H1 (cell line): ENCODE results near the gene NEDD9. TPM values are rescaled to one million over a fixed set of nuclear protein-coding genes. Genes with fewer than 3 reads are reported as not detected.

Experiments used
- CTCF ChIA-PET: fragments of 300-600 bp; sonication (Branson Sonifier 250); formaldehyde crosslinking; loops from one replicate; lab custom pipeline; 2021; ENCODE audit not compliant: partially characterized antibody; lab: Charles Lee
- POLR2A ChIA-PET: fragments of 300-600 bp; sonication (Branson Sonifier 250); formaldehyde crosslinking; loops from one replicate; lab custom pipeline; 2021; ENCODE audit warnings: inconsistent platforms; ENCODE audit not compliant: partially characterized antibody; lab: Charles Lee
- DNase-seq, 2 experiments: peaks; one replicate each; pipeline versions ENCODE4 v3.0.0 to v3.0.0-alpha.2; 2010 to 2022; ENCODE audit warnings: low spot score in 2 of 2, low read depth in 1 of 2, mixed read lengths in 1 of 2
- FAIRE-seq: peaks from 2 replicates; lab custom pipeline; 2011; peaks lifted over from hg19 to GRCh38; lab: Jason Lieb, UNC
- H2AFZ ChIP-seq: 2 replicates; pipeline ENCODE4 v1.8.1; 2012; ENCODE audit warnings: low read length, inconsistent platforms
- H2AK5ac ChIP-seq: 2 replicates; pipeline ENCODE4 v1.6.1; 2013; ENCODE audit warnings: low read depth, low read length
- H2BK120ac ChIP-seq: replicated peaks from 2 replicates; pipeline ENCODE3; 2013; ENCODE audit warnings: low read depth, low read length, inconsistent platforms
- H2BK12ac ChIP-seq: 2 replicates; pipeline ENCODE4 v1.6.1; 2013; ENCODE audit warnings: low read depth, low read length
- H2BK15ac ChIP-seq: 2 replicates; pipeline ENCODE4 v1.6.1; 2013; ENCODE audit warnings: low read length
- H2BK20ac ChIP-seq: 2 replicates; pipeline ENCODE4 v1.6.1; 2013; ENCODE audit warnings: low read length
- H2BK5ac ChIP-seq: 2 replicates; pipeline ENCODE4 v1.6.1; 2013; ENCODE audit warnings: low read depth, low read length
- H3K14ac ChIP-seq: 2 replicates; pipeline ENCODE4 v1.6.1; 2013; ENCODE audit warnings: inconsistent platforms; ENCODE audit not compliant: insufficient read length
- H3K18ac ChIP-seq: 2 replicates; pipeline ENCODE4 v1.6.1; 2013; ENCODE audit warnings: low read length; ENCODE audit errors: extremely low read depth
- H3K23ac ChIP-seq: 2 replicates; pipeline ENCODE4 v1.6.1; 2013; ENCODE audit warnings: inconsistent platforms; ENCODE audit not compliant: insufficient read length
- H3K23me2 ChIP-seq: 2 replicates; pipeline ENCODE4 v1.6.1; 2013; ENCODE audit warnings: low read depth, low read length
- H3K27ac ChIP-seq: 2 replicates; pipeline ENCODE4 v1.6.1; 2011; ENCODE audit warnings: low read depth, low read length, inconsistent platforms
- H3K27me3 ChIP-seq, 4 experiments: replicated peaks in 1 of 4; 1 replicate in 1 of 4; 2 replicates in 3 of 4; pipeline versions ENCODE4 v1.6.1 to v1.8.1; 2011 to 2013; ENCODE audit warnings: low read length in 3 of 4, mild to moderate bottlenecking in 3 of 4, inconsistent platforms in 2 of 4, mixed read lengths in 2 of 4, moderate library complexity in 1 of 4; ENCODE audit not compliant: control insufficient read depth in 3 of 4, insufficient read depth in 3 of 4; ENCODE audit errors: extremely low read depth in 1 of 4
- H3K36me3 ChIP-seq, 4 experiments: 2 replicates each; pipeline versions ENCODE4 v1.6.1 to v1.8.1; 2011 to 2013; ENCODE audit warnings: mild to moderate bottlenecking in 4 of 4, low read length in 3 of 4, moderate library complexity in 2 of 4, control low read depth in 1 of 4, inconsistent platforms in 1 of 4; ENCODE audit not compliant: insufficient read depth in 4 of 4, control insufficient read depth in 2 of 4
- H3K4ac ChIP-seq: replicated peaks from 2 replicates; pipeline ENCODE3; 2013; ENCODE audit warnings: low read length, low read depth, mixed read lengths, inconsistent platforms; ENCODE audit not compliant: insufficient read length
- H3K4me1 ChIP-seq, 4 experiments: replicated peaks in 1 of 4; 1 replicate in 1 of 4; 2 replicates in 3 of 4; pipeline versions ENCODE4 v1.6.1 to v1.8.1; 2011 to 2013; ENCODE audit warnings: low read length in 3 of 4, inconsistent platforms in 2 of 4, mixed read lengths in 1 of 4; ENCODE audit not compliant: insufficient read depth in 4 of 4, control insufficient read depth in 3 of 4
- H3K4me2 ChIP-seq, 2 experiments: 2 replicates each; pipeline versions ENCODE4 v1.6.1 to v1.8.1; 2011 to 2013; ENCODE audit warnings: low read depth in 2 of 2, low read length in 2 of 2, control low read depth in 1 of 2, inconsistent platforms in 1 of 2, mild to moderate bottlenecking in 1 of 2; ENCODE audit not compliant: insufficient read depth in 1 of 2
- H3K4me3 ChIP-seq, 4 experiments: fragments of 200-600, 300-600 bp in 1 of 4; sonication (generic), shearing (Covaris generic), sonication (Bioruptor Twin) in 1 of 4; 2 replicates each; pipeline versions ENCODE4 v1.5.1 to v1.8.1; 2011 to 2016; ENCODE audit warnings: low read length in 4 of 4, low read depth in 3 of 4, control low read depth in 2 of 4, inconsistent platforms in 2 of 4, mild to moderate bottlenecking in 2 of 4, mixed read lengths in 1 of 4, moderate library complexity in 1 of 4; ENCODE audit not compliant: insufficient read depth in 2 of 4; ENCODE audit errors: extremely low read depth in 1 of 4
- H3K56ac ChIP-seq: replicated peaks from 2 replicates; pipeline ENCODE3; 2013; ENCODE audit warnings: low read depth, mild to moderate bottlenecking, mixed read lengths, low read length, inconsistent platforms; ENCODE audit not compliant: insufficient read length
- H3K79me1 ChIP-seq: 2 replicates; pipeline ENCODE4 v1.6.1; 2013; ENCODE audit warnings: low read depth, low read length, control low read depth
- H3K79me2 ChIP-seq, 2 experiments: 2 replicates each; pipeline versions ENCODE4 v1.6.1 to v1.8.1; 2012 to 2013; ENCODE audit warnings: low read length in 2 of 2, mild to moderate bottlenecking in 2 of 2, inconsistent platforms in 1 of 2; ENCODE audit not compliant: insufficient read depth in 2 of 2, control insufficient read depth in 1 of 2
- H3K9ac ChIP-seq, 4 experiments: replicated peaks in 1 of 4; 1 replicate in 1 of 4; 2 replicates in 3 of 4; pipeline versions ENCODE4 v1.6.1 to v1.8.1; 2011 to 2013; ENCODE audit warnings: low read depth in 3 of 4, low read length in 3 of 4, control low read depth in 2 of 4, mild to moderate bottlenecking in 2 of 4, moderate library complexity in 2 of 4, inconsistent platforms in 1 of 4; ENCODE audit errors: extremely low read depth in 1 of 4
- H3K9me3 ChIP-seq, 2 experiments: 2 replicates each; pipeline versions ENCODE4 v1.6.1 to v1.8.1; 2012 to 2013; ENCODE audit warnings: mild to moderate bottlenecking in 2 of 2, moderate library complexity in 2 of 2, control low read depth in 1 of 2, inconsistent platforms in 1 of 2, low read depth in 1 of 2, low read length in 1 of 2, mixed read lengths in 1 of 2; ENCODE audit not compliant: insufficient read depth in 2 of 2
- H4K20me1 ChIP-seq, 2 experiments: replicated peaks in 1 of 2; 2 replicates each; pipeline versions ENCODE3 to v1.8.1; 2011 to 2013; ENCODE audit warnings: inconsistent platforms in 2 of 2, low read length in 2 of 2, mild to moderate bottlenecking in 1 of 2; ENCODE audit not compliant: insufficient read depth in 2 of 2, control insufficient read depth in 1 of 2
- H4K5ac ChIP-seq: 2 replicates; pipeline ENCODE4 v1.6.1; 2013; ENCODE audit warnings: low read length, low read depth, mixed read lengths, inconsistent platforms; ENCODE audit not compliant: insufficient read length
- H4K8ac ChIP-seq: 2 replicates; pipeline ENCODE4 v1.8.0; 2013; ENCODE audit warnings: mild to moderate bottlenecking, moderate library complexity, low read length, inconsistent platforms; ENCODE audit not compliant: insufficient read depth; ENCODE audit errors: extremely low read depth
- H4K91ac ChIP-seq: replicated peaks from 2 replicates; pipeline ENCODE3; 2013; ENCODE audit warnings: low read length, mixed read lengths, inconsistent platforms; ENCODE audit not compliant: insufficient read length
- E2F6 ChIP-seq: IDR thresholded peaks from 2 replicates; pipeline ENCODE4 v1.6.1; 2012; ENCODE audit warnings: inconsistent platforms
- EZH2 ChIP-seq: fragments of 200-600 bp; sonication (generic); IDR thresholded peaks from 2 replicates; pipeline ENCODE4 v1.7.1; 2012; ENCODE audit warnings: low read depth, mild to moderate bottlenecking, moderate library complexity, low read length, inconsistent platforms; ENCODE audit not compliant: severe bottlenecking
- JUN ChIP-seq: IDR thresholded peaks from 2 replicates; pipeline ENCODE4 v1.6.1; 2011; ENCODE audit warnings: low read depth, mild to moderate bottlenecking, improper control_type of control experiment, low read length
- JUND ChIP-seq: IDR thresholded peaks from 2 replicates; pipeline ENCODE4 v1.6.1; 2011; ENCODE audit warnings: mild to moderate bottlenecking, improper control_type of control experiment, low read length
- NRF1 ChIP-seq: IDR thresholded peaks from 2 replicates; pipeline ENCODE4 v1.6.1; 2011; ENCODE audit warnings: mild to moderate bottlenecking, low read depth, low read length, improper control_type of control experiment
- POU5F1 ChIP-seq: IDR thresholded peaks from 2 replicates; pipeline ENCODE4 v1.6.1; 2011; ENCODE audit warnings: low read depth, mild to moderate bottlenecking, low read length, moderate library complexity
- SIN3A ChIP-seq, 2 experiments: IDR thresholded peaks in 1 of 2; conservative IDR thresholded peaks in 1 of 2; 2 replicates each; pipeline ENCODE4 v1.6.1; 2011 to 2012; ENCODE audit warnings: low read length in 2 of 2, improper control_type of control experiment in 1 of 2, low read depth in 1 of 2, mild to moderate bottlenecking in 1 of 2
- SIRT6 ChIP-seq: IDR thresholded peaks from one replicate; pipeline ENCODE4 v1.7.1; 2012; ENCODE audit warnings: low read length, inconsistent platforms
- SIX5 ChIP-seq: IDR thresholded peaks from 2 replicates; pipeline ENCODE4 v1.6.1; 2011; ENCODE audit warnings: mild to moderate bottlenecking, low read depth, low read length
- WGBS, 2 experiments: shearing (Covaris generic) in 1 of 2; methylation state at CpG; one replicate each; pipeline versions ENCODE4 v1.1.6 to v1.1.7; 2013 to 2015; ENCODE audit warnings: low lambda C conversion rate in 2 of 2, mixed read lengths in 2 of 2, inconsistent platforms in 1 of 2, low coverage in 1 of 2, missing lambda C conversion rate in 1 of 2; ENCODE audit not compliant: insufficient replicate concordance in 2 of 2, insufficient coverage in 1 of 2, insufficient read length in 1 of 2; ENCODE audit errors: extremely low coverage in 1 of 2, missing lambda C conversion rate in 1 of 2; 5-methylcytosine and 5-hydroxymethylcytosine counted together
- polyA plus RNA-seq, 7 experiments: library from polyadenylated mRNA; depleted of rRNA in 3 of 7; stranded (reverse) in 5 of 7; unstranded in 2 of 7; fragments of >200 nt in 5 of 7; fragments of 200-250 nt in 2 of 7; gene quantifications; 1 replicate in 5 of 7; 2 replicates in 1 of 7; 4 replicates in 1 of 7; pipeline versions ENCODE4 v1.2.1 to v1.2.3, GENCODE V29; 2011 to 2013; ENCODE audit warnings: missing spikeins in 2 of 7, mixed read lengths in 2 of 7
- total RNA-seq: library from RNA; stranded (reverse); fragmentation: NEBNext Ultra II Directional; extraction: Animal tissue kit (Norgen Biotek cat#: 25700); gene quantifications from 2 replicates; pipeline ENCODE4 v1.2.1, GENCODE V29; 2021

Gene NEDD9
- total and polyA plus RNA-seq, 2 of the 8 experiments (the other 6 are each of a cell fraction or from before 2014, with no cell fraction given) = 3.6 to 12.0 TPM

- Histone ChIP-seq H2BK12ac (no peak overlapping the region), H3K56ac (no peak overlapping the region), H2BK15ac (no peak overlapping the region), H4K5ac (no peak overlapping the region), H4K20me1 (no peaks in the 10 kb centered on the region), H4K8ac (no peak overlapping the region), H3K79me2 (no peaks in the 10 kb centered on the region), H3K14ac (no peak overlapping the region), H3K27ac (no peak overlapping the region), H2AK5ac (no peak overlapping the region), H4K91ac (no peak overlapping the region), H2BK20ac (no peak overlapping the region), H3K4me3 (no peak overlapping the region), H3K4me1 (peaks cover 0 to 3% (median 2%) of the 10 kb centered on the region in 4 experiments; a peak in 2 of 7 replicates), H3K36me3 (peaks cover 0 to 13% (median 4%) of the 10 kb centered on the region in 4 experiments; a peak in 6 of 8 replicates), H3K27me3 (no peaks in the 10 kb centered on the region), H3K4me2 (no peak overlapping the region), H3K4ac (no peak overlapping the region), H3K79me1 (no peaks in the 10 kb centered on the region), H2BK5ac (no peak overlapping the region), H3K23me2 (no peaks in the 10 kb centered on the region), H2BK120ac (no peak overlapping the region), H3K9ac (no peak overlapping the region), H2AFZ (no peak overlapping the region), H3K18ac (no peak overlapping the region), H3K23ac (no peak overlapping the region), H3K9me3 (no peaks in the 10 kb centered on the region)
- 91 to 100% methylated on average over 1 to 3 of the region's 3 CpGs for WGBS, 2 experiments
- POLR2A ChIA-PET = no interaction called here
- FAIRE-seq (peak; percentile 24), DNase-seq (no peak)
- CTCF ChIA-PET = interaction anchor here (0.7 to 1.1 kb wide), 4 partner anchors 33 to 215 kb away, joined by 3 to 4 read pairs (median 4); no protein-coding TSS in a partner anchor
- TF ChIP-seq SIN3A (conservative IDR thresholded peaks at IDR 0.05 in 1 of 2, IDR thresholded peaks at IDR 0.05 in 1 of 2; ENCODE audit: low read depth in 1 of 2, low read length in 2 of 2) (no peak), EZH2 (no peak), SIRT6 (no peak), E2F6 (no peak), POU5F1 (no peak), JUN (no peak), NRF1 (no peak), SIX5 (no peak), JUND (no peak)
Measured at GRCh38 chr6:11139051-11139960, 93.2 kb downstream of the NEDD9 start.
